ENCODE data around the gene NAALADL1.
A peak's percentile ranks its signal among the peaks of the same experiment; 100 is the strongest.

Gene NAALADL1, protein sequence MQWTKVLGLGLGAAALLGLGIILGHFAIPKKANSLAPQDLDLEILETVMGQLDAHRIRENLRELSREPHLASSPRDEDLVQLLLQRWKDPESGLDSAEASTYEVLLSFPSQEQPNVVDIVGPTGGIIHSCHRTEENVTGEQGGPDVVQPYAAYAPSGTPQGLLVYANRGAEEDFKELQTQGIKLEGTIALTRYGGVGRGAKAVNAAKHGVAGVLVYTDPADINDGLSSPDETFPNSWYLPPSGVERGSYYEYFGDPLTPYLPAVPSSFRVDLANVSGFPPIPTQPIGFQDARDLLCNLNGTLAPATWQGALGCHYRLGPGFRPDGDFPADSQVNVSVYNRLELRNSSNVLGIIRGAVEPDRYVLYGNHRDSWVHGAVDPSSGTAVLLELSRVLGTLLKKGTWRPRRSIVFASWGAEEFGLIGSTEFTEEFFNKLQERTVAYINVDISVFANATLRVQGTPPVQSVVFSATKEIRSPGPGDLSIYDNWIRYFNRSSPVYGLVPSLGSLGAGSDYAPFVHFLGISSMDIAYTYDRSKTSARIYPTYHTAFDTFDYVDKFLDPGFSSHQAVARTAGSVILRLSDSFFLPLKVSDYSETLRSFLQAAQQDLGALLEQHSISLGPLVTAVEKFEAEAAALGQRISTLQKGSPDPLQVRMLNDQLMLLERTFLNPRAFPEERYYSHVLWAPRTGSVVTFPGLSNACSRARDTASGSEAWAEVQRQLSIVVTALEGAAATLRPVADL

DNA sequence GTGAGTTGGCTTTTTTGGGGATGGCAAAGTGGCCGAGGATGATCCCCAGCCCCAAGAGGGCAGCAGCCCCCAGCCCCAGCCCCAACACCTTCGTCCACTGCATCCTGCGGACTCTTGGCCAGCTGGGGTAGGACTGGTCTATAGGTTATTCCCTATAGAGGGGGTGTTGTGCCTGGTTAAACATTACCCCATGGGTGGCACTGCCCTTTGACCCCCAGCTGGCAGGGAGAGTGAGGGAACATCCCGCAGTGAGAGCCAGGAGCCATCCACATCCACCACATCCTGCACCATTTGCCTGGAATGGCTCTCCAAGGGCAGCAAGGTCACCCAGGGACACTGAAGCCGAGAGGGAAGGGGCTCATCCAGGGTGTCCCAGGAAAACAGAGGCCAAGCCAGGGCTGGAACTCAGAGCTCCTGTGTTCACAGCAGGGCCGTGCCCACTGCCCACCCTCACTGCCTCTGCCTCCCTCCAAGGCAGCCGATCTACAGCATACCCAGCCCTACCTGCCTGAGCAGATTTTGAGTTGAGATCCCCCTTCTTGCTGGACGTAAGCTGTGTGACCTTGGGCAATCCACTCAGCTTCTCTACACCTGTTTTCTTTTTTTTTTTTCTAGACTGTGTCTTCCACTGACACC lies at the start of gene NAALADL1:
Gene NAALADL1, minus strand, starts transcription at position 135 of the 636 bp plus-strand sequence. Its CDS starts 32 bp downstream, at position 103.
- DNase-seq, result no peak

DNA sequence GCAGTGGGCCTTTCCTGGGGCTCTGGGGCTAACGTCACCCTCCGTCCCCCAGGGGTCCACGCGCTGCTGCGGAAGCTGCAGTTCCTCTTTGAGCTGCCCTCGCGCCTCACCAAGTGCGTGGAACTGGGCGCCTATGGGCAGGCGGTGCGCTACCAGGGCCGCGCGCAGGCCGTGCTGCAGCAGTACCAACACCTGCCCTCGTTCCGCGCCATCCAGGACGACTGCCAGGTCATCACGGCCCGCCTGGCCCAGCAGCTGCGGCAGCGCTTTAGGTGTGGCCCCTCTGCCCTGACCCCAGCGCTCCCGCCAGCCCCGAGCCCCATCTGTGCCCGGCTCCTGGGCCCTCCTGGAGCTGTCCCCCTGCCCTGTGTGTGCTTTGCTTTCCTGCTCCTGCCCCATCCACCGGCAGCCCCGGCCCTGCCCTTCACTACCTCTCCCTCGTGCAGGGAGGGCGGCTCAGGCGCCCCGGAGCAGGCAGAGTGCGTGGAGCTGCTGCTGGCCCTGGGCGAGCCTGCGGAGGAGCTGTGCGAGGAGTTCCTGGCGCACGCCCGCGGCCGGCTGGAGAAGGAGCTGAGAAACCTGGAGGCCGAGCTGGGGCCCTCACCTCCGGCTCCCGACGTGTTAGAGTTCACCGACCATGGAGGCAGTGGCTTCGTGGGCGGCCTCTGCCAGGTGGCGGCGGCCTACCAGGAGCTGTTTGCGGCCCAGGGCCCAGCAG lies 49.6 kb upstream of the NAALADL1 start:
- DNase-seq, result no peak

DNA sequence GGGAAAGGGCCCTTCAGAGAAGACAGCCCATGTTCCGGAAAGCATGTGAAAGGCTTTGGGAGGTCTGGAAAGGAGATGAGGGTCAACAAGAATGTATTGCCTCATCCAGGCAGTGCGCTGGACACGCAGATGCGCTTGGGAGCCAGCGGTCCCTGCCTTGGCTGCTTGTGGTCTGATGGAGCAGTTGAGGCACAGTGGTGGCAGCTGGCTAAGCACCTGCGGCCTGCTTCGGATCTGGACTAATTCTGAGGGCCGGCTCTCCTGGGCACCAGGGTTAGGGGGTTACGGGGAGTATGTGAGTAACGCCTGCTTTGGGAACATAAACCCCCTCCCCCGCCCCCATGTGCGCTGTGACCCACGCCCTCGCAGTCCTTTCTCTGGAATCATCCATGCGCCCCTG lies 48.7 kb upstream of the NAALADL1 start:
- no peak for DNase-seq

DNA sequence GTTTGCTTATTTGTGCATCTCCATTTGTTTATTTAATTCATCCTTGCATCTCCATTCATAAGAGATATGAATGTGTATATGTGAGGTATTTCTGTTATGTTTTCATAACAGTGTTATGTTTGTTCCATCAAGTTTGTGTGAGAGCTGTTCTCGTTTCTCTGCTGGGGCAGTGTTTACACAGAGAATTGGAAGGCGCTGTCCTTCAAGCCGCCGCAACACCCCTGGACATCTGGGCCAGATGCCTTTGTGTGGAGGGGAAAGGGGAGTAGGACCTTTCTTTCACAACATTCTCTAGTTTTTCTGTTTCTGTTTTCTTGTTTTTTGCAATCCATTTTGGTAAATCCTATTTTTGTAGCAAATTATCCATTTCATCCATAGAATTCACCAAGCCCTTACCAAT lies 46.3 kb upstream of the NAALADL1 start:
- no peak for DNase-seq

DNA sequence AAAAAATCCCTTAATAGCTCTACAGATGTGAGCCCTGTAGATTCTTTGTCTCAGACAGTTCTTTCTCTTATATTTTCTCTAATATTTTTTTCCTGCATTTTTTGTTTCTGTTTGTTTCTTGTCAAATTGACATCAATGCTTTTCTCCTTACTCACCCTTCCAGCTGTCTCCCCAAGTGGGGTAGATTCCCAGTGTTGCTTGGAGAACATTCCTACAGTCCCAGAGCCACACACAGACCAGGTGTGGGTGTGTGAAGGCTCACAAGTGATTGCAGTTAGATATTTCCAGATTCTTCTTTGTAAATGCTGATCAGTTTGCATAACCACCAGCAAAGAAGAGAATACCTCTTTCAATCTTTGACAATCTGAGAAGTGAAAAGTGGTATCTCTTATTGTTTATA lies 45.1 kb upstream of the NAALADL1 start:
- no peak for DNase-seq

DNA sequence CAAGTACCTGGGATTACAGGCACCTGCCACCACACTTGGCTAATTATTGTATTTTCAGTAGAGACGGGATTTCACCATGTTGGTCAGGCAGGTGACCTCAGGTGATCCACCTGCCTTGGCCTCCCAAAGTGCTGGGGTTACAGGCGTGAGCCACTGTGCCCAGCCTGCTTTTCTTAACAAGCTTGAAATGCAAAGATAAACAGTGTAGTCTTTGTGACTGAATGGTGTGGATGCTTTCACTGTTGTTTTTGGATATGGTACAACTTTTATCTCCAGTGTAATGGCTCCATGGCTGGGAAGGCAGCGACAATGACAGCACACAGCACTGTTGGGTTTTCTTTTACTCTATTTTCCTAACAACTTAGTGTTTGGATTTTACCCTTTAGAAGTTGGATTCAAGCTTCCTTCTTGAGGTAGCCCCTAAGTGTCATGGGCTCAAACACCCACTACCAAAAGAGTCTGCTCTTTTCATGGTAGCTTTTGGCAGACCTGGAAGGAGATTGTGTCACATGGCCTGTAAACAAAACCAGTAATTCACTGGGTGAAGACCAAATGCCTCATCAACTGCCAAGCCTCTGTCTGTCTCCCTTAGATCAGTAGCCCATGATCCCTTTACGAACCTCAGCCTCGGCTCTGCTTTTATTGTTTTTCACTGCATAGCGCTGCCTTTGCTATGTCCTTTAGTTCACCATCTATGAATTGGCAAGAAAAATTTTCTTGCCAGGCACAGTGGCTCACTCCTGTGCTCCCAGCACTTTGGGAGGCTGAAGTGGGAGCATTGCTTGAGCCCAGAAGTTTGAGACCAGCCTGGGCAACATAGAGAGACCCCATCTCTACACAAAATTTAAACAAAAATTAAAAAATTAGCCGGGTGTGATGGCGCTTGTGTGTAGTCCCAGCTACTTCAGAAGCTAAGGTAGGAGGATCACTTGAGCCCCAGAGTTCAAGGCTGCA lies 44.1 kb upstream of the NAALADL1 start:
- DNase-seq, result no peak

DNA sequence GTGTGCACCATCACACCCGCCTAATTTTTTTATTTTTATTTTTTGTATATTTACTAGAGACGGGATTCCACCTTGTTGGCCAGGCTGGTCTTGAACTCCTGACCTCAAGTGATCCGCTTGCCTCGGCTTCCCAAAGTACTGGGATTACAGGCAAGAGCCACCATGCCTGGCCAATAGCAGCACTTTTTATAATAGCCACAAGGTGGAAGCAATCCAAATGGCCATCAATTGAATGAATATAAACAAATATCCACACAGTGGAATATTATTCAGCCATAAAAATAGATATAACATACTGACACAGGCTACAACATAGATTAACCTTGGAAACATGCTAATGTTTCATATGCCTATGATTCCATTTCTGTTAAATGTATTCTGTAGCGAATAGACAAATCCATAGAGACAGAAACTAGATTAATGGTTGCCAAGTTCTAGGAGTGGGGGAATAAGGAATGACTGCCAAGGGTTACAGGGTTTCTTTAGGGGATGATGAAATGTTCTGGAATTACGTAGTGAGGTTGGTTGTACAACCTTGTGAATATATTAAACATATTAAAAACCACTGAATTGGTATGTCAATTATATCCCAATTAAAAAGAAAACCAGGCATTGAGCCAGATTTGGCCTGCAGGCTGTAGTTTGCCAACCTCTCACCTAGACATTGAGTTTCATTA lies 42.5 kb upstream of the NAALADL1 start:
- no peak for DNase-seq

DNA sequence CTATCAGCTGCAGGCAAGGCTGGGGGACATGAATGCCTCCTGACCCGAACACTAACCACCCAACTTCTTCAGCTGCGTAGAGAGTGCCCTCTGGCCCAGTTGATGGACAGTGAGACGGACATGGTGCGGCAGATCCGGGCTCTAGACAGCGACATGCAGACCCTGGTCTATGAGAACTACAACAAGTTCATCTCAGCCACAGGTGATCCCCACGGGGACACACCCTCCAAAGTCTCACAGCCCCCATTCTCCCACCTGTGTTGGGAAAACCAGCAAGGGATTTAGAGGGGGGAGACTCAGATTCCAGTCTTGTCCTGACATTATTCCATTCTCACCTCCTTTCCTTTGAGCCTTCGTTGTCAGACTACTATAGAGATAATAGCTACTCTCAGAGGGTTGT lies 38.6 kb upstream of the NAALADL1 start:
- no peak for DNase-seq

DNA sequence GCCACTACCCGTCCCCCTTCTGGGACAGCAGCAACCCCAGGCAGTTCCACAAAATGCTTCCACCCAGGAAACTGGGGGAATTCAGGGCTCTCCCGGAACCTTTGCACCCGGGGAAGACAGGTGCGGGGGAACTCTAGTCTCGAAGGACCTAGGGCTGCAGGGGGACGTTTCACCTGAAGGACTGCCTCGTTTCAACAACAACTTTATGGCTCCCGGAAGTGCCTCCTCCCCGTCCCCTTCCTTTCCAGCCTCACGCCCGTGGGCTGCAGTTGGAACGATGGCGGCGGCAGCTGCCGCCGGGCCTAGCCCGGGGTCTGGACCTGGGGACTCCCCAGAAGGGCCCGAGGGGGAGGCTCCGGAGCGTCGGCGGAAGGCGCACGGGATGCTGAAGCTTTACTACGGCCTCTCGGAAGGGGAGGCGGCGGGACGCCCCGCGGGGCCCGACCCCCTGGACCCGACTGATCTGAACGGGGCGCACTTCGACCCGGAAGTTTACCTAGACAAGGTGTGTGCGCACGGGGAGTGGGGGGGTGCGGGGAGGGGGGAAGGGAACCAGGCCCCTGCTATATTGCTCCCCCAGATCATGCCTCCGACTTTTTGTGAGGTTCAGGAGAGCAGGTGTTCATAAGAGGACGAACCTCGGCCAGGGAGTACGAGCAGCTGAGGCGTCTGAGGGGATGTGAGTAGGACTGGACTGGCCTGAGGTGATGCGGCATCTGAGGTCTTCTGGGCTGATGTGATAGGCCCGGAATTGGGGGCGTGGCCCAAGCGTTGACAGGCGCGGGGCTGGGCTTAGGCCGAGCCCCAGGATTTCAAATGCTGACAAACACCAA lies 37.8 kb upstream of the NAALADL1 start, which contains the start of gene VPS51:
Gene VPS51, plus strand, starts transcription at position 241 of the 833 bp plus-strand sequence. Its CDS starts 37 bp downstream, at position 278.
- DNase-seq, result peak; percentile 92

DNA sequence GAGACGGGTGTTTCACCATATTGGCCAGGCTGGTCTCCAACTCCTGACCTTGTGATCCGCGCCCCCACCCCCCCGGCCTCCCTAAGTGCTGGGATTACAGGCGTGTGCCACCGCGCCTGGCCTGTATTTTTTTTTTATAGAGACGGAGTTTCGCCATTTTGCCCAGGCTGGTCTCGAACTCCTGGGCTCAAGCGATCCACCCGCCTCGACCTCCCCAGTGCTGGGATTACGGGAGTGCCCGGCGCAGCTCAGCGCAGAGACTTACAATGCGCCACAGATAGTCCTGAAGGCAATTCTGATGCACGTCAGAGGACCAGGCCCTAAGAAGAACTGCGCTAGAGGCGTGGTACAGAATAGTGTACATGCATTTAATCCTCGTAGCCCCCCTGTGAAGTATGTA lies 37.1 kb upstream of the NAALADL1 start:
- no peak for DNase-seq

DNA sequence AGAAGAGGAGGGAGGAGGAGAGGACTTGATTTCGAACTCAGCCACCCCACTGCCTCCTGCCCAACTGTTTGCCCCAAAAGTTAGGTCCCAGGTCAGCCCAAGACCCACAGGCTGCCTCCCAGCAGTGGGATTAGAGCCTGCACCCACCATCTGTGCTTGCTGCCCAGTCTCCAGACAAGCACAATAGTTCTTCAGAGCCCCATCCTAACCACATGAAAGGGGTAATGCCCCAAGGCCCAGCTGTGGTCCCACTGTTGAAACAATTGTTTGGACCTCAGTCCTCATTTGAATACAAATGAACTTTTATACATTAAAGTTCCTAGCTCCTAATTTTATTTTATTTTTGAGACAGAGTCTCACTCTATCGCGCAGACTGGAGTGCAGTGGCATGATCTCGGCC lies 32.3 kb upstream of the NAALADL1 start:
- no peak for DNase-seq

DNA sequence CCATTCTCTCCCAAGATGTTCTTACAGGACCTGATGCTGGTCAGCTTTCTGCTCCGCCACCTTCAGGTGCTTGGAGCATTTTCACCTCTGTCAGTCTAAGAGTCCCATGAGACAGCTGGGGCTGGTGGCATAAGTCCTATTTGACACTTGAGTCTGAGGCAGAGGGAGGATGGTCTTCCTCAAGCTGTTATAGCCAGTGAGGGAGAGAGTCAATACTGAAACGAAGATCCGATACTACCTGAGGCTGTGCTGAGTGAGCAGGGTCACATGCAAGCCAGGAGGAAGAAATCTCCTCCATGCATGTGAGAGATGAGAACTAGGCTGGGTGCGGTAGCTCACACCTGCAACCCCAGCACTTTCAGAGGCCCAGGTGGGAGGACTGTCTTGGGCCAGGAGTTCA lies 31.3 kb upstream of the NAALADL1 start:
- no peak for DNase-seq

DNA sequence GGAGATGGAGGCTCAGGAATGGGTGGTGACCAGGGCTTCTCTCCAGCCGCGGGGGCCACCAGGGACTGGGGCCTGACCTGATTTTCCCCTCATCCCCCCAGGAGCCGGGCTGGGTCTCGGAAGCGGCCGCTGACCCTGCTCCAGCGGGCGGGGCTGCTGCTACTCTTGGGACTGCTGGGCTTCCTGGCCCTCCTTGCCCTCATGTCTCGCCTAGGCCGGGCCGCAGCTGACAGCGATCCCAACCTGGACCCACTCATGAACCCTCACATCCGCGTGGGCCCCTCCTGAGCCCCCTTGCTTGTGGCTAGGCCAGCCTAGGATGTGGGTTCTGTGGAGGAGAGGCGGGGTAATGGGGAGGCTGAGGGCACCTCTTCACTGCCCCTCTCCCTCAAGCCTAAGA lies 29.5 kb upstream of the NAALADL1 start:
- no peak for DNase-seq

DNA sequence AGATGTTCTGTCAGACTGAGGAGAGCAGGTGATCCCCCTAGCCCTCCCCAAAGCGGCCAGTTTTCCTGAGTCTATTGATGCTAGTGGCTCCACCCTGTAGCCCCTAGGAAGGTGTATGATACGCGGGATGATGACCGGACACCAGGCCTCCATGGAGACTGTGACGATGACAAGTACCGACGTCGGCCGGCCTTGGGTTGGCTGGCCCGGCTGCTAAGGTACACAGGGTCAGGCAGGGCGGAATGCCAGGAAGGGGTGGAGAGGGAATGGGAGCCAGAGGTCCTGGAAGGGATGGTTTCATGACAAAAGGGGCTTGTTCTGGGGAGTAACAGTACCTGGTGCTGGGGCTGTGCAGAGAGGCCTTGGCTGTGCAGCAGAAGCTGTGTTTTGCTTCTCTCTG lies 28.9 kb upstream of the NAALADL1 start:
- DNase-seq, result no peak

DNA sequence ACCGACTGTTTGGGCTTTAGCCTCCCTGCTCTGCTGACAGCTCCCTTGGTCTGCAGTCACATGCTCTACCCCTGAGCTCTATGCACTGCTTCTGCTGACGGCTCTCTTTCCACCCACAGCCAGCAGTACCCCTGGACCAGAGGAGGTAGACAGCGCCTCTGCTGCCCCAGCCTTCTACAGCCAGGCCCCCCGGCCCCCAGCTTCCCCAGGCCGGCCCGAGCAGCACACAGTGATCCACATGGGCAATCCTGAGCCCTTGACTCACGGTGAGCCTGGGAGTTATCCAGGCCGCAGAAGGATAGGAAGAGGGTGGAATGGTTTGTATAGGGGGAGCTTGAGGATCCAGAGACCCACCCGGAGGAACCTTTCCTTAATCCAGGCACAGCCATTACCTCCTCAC lies 28.5 kb upstream of the NAALADL1 start:
- no peak for DNase-seq

DNA sequence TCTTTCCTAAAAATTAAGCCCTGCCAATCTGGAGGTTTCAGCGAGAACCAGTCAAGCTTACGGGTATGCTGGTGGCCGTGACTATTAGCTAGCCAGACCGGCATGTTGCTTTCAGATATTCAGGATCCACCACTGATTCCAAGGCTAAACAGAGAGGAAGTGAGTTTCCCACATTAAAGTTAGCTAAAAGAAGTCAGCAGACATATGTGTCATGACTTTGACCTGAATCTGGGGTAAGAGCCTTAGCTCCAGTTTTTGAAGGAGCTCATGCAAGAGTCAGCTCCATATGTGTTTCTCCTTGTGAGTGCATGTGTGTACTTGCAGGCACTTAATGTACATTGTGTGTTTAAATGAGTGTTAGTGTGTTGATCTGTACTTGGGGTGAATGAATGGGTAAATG lies 27.1 kb upstream of the NAALADL1 start:
- DNase-seq, result no peak

DNA sequence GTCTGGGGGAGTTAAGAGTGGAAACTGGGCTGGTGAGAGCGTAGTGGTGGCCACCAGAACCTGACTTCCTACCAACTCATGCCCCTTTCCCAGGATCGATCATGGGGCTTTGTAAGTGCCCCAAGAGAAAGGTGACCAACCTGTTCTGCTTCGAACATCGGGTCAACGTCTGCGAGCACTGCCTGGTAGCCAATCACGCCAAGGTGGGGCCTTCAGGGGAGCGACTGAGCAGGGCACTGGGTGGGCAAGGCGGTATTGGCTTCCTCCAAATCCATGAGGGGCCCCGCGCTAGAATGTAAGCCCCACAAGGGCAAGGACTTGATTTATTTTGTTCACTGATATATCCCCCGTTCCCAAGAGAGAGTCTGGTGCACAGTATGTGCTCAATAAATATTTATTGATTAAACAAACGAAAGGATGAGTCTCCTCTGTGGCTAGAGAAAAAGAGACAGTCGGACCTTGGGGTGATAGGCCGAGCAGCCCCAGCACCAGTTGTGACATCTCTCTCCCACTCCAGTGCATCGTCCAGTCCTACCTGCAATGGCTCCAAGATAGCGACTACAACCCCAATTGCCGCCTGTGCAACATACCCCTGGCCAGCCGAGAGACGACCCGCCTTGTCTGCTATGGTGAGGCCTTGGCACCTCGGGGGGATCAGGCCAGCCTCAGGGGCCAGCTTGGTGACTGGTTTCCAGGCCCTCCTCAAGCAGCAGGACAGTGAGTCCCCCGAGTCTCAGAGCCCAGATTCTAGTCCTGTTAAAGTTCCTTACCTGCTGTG lies 26.4 kb upstream of the NAALADL1 start:
- no peak for DNase-seq

DNA sequence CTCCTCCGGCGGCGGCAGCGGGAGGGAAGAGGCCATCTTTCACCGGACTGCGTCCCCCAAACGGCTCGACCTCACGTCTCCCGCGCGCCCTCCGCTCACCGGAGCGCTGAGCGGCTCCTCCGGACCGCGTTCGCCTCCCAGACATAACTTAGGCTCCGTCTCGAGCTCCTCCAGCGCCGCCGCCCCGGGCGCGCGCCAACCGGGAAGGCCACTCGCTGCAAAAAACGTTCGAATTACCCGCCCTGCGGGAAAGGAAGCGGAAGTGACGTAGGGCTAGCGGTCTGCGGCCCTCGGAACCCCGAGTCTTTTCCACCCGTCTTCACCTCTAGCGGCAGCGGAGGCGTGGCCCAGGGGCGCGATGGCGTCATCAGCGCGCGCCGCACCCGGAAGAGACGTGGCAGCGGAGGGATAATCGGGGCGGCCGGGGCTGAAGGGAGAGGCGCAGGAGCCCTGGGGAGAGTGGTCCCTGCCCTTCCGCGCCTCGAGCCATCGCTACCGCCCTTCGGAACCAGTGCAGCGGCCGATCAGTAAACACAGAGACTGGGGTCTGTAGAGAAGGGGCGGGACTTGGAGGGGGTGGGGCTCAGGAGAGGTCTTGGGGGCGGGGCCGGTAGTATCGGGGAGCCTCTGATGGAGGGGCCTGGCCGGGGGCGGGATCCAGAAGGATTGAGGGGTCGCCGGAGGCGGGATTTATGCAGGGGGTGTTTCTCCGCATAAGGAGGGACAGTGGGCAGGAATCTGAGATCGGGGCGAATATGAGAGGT lies 25.7 kb upstream of the NAALADL1 start, which contains the start of the genes CDCA5 and ZFPL1:
Gene CDCA5, minus strand, starts transcription at position 207 of the 764 bp plus-strand sequence. Its CDS starts 62 bp downstream, at position 145.
Gene ZFPL1, plus strand, starts transcription at position 389 of the 764 bp plus-strand sequence. CDS start 477 bp downstream, outside the sequence.
- DNase-seq, result peak; percentile 99
